Kidney (tissue), 14 donors: Measurements from ENCODE around the gene MYO9B. TPM values are rescaled to one million over a fixed set of nuclear protein-coding genes. Genes with fewer than 3 reads are reported as not detected.

ENCODE experiments used
- DNase-seq, 5 donors: peaks; one replicate each; pipeline ENCODE4 v3.0.0-alpha.2; 2013 to 2020
- FAIRE-seq: peaks from 2 replicates; lab custom pipeline; 2012; peaks lifted over from hg19 to GRCh38; lab: Jason Lieb, UNC
- H3K27ac ChIP-seq, 2 donors: one replicate each; pipeline ENCODE4 v1.7.0; 2013; ENCODE audit warnings: low read depth in 2 of 2, low read length in 2 of 2, inconsistent platforms in 1 of 2
- H3K27me3 ChIP-seq: one replicate; pipeline ENCODE4 v1.7.1; 2013; ENCODE audit warnings: low read length, inconsistent platforms; ENCODE audit not compliant: control insufficient read depth, insufficient read depth
- H3K36me3 ChIP-seq, 3 donors: one replicate each; pipeline versions ENCODE4 v1.7.0 to v1.7.1; 2013; ENCODE audit warnings: low read length in 3 of 3, control low read depth in 1 of 3, inconsistent platforms in 1 of 3; ENCODE audit not compliant: insufficient read depth in 3 of 3, control insufficient read depth in 2 of 3
- H3K4me1 ChIP-seq, 3 donors: one replicate each; pipeline versions ENCODE4 v1.7.0 to v1.7.1; 2013; ENCODE audit warnings: low read length in 3 of 3, inconsistent platforms in 1 of 3, low read depth in 1 of 3; ENCODE audit not compliant: control insufficient read depth in 2 of 3, insufficient read depth in 2 of 3
- H3K4me3 ChIP-seq, 3 donors: one replicate each; pipeline versions ENCODE4 v1.7.0 to v1.8.1; 2013; ENCODE audit warnings: low read length in 3 of 3, control low read depth in 1 of 3, inconsistent platforms in 1 of 3
- H3K9ac ChIP-seq, 3 donors: one replicate each; pipeline versions ENCODE4 v1.7.0 to v1.7.1; 2013; ENCODE audit warnings: low read length in 3 of 3, control low read depth in 1 of 3, inconsistent platforms in 1 of 3
- H3K9me3 ChIP-seq, 3 donors: one replicate each; pipeline versions ENCODE4 v1.7.0 to v1.7.1; 2013; ENCODE audit warnings: low read length in 3 of 3, control low read depth in 1 of 3, inconsistent platforms in 1 of 3; ENCODE audit not compliant: control insufficient read depth in 2 of 3, insufficient read depth in 1 of 3
- intact Hi-C: fragments of 100-400 bp; cut with DNase I; formaldehyde crosslinking; loops from one replicate; pipeline ENCODE4 v1.11.1; 2022
- polyA plus RNA-seq: library from polyadenylated mRNA; stranded (reverse); fragments of 350-450 nt; fragmentation: Illumina TruSeq; extraction: RNeasy Lipid Tissue Mini Kit (QIAGEN cat#74804); gene quantifications from one replicate; pipeline ENCODE4 v1.2.3, GENCODE V29; 2014; ENCODE audit warnings: low read depth, low replicate concordance; ENCODE audit not compliant: insufficient read depth
- total RNA-seq: library from RNA; stranded (reverse); fragmentation: NEBNext Ultra II Directional; extraction: Animal tissue kit (Norgen Biotek cat#: 25700); gene quantifications from one replicate; pipeline ENCODE4 v1.2.1, GENCODE V29; 2021
- TF ChIP-seq, protein P1 (sequence below): IDR thresholded peaks from 3 replicates; pipeline ENCODE4 v1.5.1; 2012; ENCODE audit warnings: mild to moderate bottlenecking, moderate library complexity, borderline replicate concordance; ENCODE audit not compliant: insufficient read depth; ENCODE audit errors: extremely low read depth
- donor health status: control.
- donor health status: control.
- donor health status: control.
- donor health status: control.
- donor health status: control.
- donor health status: DM: yes; HTN: yes; CAD: no.
- donor health status: Normal renal cell carcinoma (clear cell type).

The MYO9B gene
- total and polyA plus RNA-seq, 2 donors from 2014 or later = 14.7 to 68.1 TPM

DNA sequence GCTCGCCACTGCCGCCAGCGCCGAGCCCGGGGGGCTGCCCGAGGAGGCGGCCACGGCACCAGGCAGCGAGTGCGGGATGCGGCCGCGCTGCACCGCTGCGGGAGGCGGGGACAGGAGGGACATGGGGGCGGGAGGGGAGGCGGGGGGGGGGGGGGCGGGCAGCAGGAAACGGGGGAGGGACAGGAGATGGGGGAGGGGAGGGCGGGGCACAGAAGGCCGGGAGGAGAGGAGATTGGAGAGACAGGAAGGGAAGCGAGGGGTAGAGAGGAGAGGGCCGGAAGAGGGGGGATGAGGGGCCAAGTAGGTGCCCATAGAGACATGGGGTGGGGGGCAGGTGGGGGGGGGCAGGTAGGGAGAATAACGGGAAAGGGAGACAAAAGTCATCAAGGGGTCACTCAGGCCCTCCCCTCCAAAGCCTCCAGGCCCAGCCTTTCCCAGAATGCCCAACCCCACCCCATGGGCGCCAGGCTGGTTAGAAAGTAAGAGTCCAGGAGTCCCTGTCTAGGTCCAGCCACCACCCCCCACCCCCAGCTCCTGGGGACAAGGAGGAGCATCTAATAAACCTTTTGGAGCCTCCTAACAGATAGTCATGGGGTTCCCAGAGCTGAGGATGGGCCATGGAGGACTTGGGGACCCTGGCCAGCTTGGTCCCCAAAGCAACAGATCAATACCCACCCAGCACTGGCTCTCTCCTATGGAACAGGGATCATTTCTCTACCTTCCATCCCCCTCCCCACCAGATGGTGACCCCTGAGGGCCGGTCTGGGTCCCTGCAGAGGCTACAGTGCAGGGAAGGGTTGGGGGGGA is 160.6 kb downstream of the MYO9B start:
- peak in 3 of 5 donors; percentile 44 to 80 (median 75) for DNase-seq
- intact Hi-C loops = no loop called here
- H3K4me1 ChIP-seq = peaks cover 0 to 16% (median 6%) of the 10 kb centered on the region in 3 donors
- peaks cover 0 to 16% (median 5%) of the 10 kb centered on the region in 3 donors for H3K36me3 ChIP-seq
- H3K27ac ChIP-seq = peak overlapping the region in 1 of 2 donors; percentile 75
- H3K9ac ChIP-seq = no peak overlapping the region
- H3K4me3 ChIP-seq = no peak overlapping the region
- H3K9me3 ChIP-seq = no peaks in the 10 kb centered on the region
- TF ChIP-seq, protein P1, sequence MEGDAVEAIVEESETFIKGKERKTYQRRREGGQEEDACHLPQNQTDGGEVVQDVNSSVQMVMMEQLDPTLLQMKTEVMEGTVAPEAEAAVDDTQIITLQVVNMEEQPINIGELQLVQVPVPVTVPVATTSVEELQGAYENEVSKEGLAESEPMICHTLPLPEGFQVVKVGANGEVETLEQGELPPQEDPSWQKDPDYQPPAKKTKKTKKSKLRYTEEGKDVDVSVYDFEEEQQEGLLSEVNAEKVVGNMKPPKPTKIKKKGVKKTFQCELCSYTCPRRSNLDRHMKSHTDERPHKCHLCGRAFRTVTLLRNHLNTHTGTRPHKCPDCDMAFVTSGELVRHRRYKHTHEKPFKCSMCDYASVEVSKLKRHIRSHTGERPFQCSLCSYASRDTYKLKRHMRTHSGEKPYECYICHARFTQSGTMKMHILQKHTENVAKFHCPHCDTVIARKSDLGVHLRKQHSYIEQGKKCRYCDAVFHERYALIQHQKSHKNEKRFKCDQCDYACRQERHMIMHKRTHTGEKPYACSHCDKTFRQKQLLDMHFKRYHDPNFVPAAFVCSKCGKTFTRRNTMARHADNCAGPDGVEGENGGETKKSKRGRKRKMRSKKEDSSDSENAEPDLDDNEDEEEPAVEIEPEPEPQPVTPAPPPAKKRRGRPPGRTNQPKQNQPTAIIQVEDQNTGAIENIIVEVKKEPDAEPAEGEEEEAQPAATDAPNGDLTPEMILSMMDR = no peak
- FAIRE-seq = no peak
- H3K27me3 ChIP-seq = no peaks in the 10 kb centered on the region

GRCh38 chr19:17236811-17237543 is 161.4 kb downstream of the MYO9B start:
- no peak overlapping the region for H3K27ac ChIP-seq
- H3K9ac ChIP-seq = no peak overlapping the region
- DNase-seq = peak in 1 of 5 donors; percentile 63
- intact Hi-C loops = no loop called here
- H3K9me3 ChIP-seq = no peaks in the 10 kb centered on the region
- peaks cover 0 to 16% (median 3%) of the 10 kb centered on the region in 3 donors for H3K36me3 ChIP-seq
- H3K27me3 ChIP-seq = no peaks in the 10 kb centered on the region
- no peak overlapping the region for H3K4me3 ChIP-seq
- TF ChIP-seq, protein P1 = no peak
- no peak for FAIRE-seq
- H3K4me1 ChIP-seq = peaks cover 0 to 18% (median 9%) of the 10 kb centered on the region in 3 donors

DNA sequence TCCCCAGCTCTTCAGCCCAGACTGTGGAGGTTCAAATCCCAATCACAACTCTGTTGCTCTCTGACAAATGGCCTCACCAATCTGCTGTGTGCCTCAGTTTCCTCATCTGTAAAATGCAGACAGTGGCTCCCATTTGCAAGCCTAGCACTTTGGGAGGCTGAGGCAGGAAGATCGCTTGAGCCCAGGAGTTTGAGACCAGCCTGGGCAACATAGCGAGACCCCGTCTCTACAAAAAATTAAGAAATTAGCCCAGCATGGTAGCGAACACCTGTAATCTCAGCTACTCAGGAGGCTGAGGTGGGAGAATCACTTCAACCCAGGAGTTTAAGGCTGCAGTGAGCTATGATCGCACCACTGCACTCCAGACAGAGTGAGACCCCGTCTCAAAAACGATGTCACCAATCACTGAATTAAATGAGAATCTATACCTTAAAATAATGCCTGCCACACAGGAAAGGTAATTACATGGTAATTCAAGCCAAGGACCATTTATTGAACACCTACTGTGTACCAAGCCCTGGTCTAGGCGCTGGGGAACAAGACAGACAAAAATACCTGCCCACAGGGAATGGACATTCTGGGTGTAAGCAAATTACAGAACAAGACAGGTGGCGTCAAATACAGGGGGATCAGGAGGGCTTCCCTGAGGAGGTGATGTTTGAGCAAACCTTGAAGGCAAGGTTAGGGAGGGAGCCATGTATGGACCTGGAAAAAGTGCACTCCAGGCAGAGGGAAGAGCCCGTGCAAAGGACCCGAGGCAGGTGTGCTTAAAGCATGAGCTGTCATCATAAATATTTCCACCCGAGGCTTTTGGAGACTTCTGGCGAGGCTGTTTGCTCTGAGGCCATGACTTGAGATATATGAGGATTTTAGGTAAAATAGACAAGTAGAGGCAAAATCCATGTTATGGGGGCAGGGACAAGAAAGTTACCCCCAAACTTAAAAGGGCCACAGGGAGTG is 162.4 kb downstream of the MYO9B start:
- H3K4me3 ChIP-seq = no peak overlapping the region
- H3K27me3 ChIP-seq = no peaks in the 10 kb centered on the region
- FAIRE-seq (no peak), DNase-seq (no peak)
- H3K27ac ChIP-seq = no peak overlapping the region
- peaks cover 0 to 26% (median 18%) of the 10 kb centered on the region in 3 donors for H3K4me1 ChIP-seq
- H3K9ac ChIP-seq = no peak overlapping the region
- no peaks in the 10 kb centered on the region for H3K9me3 ChIP-seq
- TF ChIP-seq, protein P1 = no peak
- intact Hi-C loops = no loop called here
- H3K36me3 ChIP-seq = peaks cover 0 to 16% (median 3%) of the 10 kb centered on the region in 3 donors
